K562 treated with DMSO at 1 percent for 4 hours (cell line): Measurements from ENCODE around the gene TAAR6. TPM values are rescaled to one million over a fixed set of nuclear protein-coding genes. Genes with fewer than 3 reads are reported as not detected.

ENCODE experiments used
- total RNA-seq: library from RNA; unstranded; fragments of 300-600 nt; gene quantifications from 2 replicates; pipeline ENCODE4 v1.2.3, GENCODE V29; 2022; ENCODE audit not compliant: insufficient read depth

The TAAR6 gene
- not detected in 2 replicates for total RNA-seq

GRCh38 chr6:132570221-132570777 is at the start of gene TAAR6:
Gene TAAR6 (plus strand): TSS chr6:132570322. CDS start chr6:132570322, 0 bp downstream.

GRCh38 chr6:132537977-132538376 is 32.1 kb upstream of the TAAR6 start, which contains the start of gene TAAR9:
Gene TAAR9 (plus strand): TSS chr6:132538277. CDS start chr6:132538290, 13 bp downstream.

GRCh38 chr6:132552372-132552771 is 17.8 kb upstream of the TAAR6 start, which contains the start of gene TAAR8:
Gene TAAR8 (plus strand): TSS chr6:132552672. CDS start chr6:132552693, 21 bp downstream.

GRCh38 chr6:132589454-132589853 is 19.3 kb downstream of the TAAR6 start, which contains the start of gene TAAR5:
Gene TAAR5 (minus strand): TSS chr6:132589741. CDS start chr6:132589686, 55 bp downstream.

Other genes starting within 250 kb of the TAAR6 start
- gene MOXD1, start 168.8 kb upstream of the TAAR6 start, total RNA-seq: not detected in 2 replicates
- 10.1 and 14.8 TPM in 2 replicates for gene STX7, start 57.2 kb upstream of the TAAR6 start, total RNA-seq
- not detected in 2 replicates for gene TAAR9, start 32.0 kb upstream of the TAAR6 start, total RNA-seq
- not detected in 2 replicates for gene TAAR8, start 17.6 kb upstream of the TAAR6 start, total RNA-seq
- not detected in 2 replicates for gene TAAR5, start 19.4 kb downstream of the TAAR6 start, total RNA-seq
- not detected in 2 replicates for gene TAAR2, start 54.0 kb downstream of the TAAR6 start, total RNA-seq
- not detected in 2 replicates for gene TAAR1, start 88.9 kb downstream of the TAAR6 start, total RNA-seq
- gene VNN1, start 143.7 kb downstream of the TAAR6 start, total RNA-seq: not detected in 2 replicates
- gene VNN2, start 187.6 kb downstream of the TAAR6 start, total RNA-seq: not detected in 2 replicates
- 11.5 and 18.1 TPM in 2 replicates for gene SLC18B1, start 228.3 kb downstream of the TAAR6 start, total RNA-seq
- 6,070 and 6,094 TPM in 2 replicates for gene RPS12, start 244.2 kb downstream of the TAAR6 start, total RNA-seq